ENCODE measurements around the gene GOLGB1. TPM values are rescaled to one million over a fixed set of nuclear protein-coding genes. Genes with fewer than 3 reads are reported as not detected.

The GOLGB1 gene
- total RNA-seq, 5 donors from 2014 or later (not counting 1 experiment from before 2014, with no cell fraction given): 33.5 to 47.0 (median 40.1) TPM

DNA sequence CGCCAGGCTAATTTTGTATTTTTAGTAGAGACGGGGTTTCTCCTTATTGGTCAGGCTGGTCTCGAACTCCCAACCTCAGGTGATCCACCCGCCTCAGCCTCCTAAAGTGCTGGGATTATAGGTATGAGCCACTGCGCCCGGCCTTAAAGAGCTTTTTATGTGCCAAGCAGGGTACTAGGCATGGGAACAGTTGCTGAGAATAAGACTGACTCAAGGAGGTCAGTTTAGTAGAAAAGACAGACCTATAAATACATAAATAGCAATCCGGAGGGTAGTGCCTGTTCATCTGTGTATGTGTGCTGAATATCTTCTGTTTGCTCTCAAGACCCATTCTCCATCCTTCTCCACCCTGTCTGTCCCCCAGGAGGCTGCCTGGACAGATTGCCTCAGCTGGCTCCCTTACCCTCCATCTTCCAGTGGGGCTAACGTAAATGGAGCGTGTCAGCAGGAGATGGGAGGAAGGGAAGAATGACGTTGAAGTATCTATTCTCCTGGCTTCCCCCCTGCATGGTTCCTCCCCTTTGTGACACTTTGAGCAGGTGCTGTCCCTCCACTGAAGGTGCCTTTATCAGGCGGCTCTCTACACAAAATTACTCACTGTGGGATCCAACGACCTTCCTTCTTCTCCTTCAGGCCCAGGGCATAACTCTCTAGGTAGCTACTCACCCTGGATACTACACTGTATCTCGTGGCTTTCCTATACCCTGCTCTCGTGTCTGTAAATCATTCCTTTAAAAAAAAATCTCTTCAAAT is 125.2 kb downstream of the GOLGB1 start:
- no peak for DNase-seq

GRCh38 chr3:121621491-121621890 is 128.1 kb downstream of the GOLGB1 start:
- Histone ChIP-seq H3K4me3 (ENCODE audit: control insufficient read depth in 1 of 2, extremely low read depth in 1 of 2, low read length in 1 of 2) (no peak overlapping the region), H3K4me1 (ENCODE audit: control insufficient read depth in 1 of 2, extremely low read depth in 1 of 2, insufficient read depth in 2 of 2, low read length in 2 of 2) (no peaks in the 10 kb centered on the region), H3K27ac (ENCODE audit: low read length) (no peak overlapping the region), H3K27me3 (replicated peaks in 1 of 2; ENCODE audit: control insufficient read depth in 2 of 2, extremely low read depth in 1 of 2, insufficient read depth in 2 of 2, low read length in 1 of 2) (peaks cover 0 to 5% of the 10 kb centered on the region in 2 experiments), H3K36me3 (ENCODE audit: control insufficient read depth in 2 of 2, extremely low read depth in 1 of 2, insufficient read depth in 1 of 2, low read length in 1 of 2) (no peaks in the 10 kb centered on the region), H3K9me3 (no peaks in the 10 kb centered on the region)
- Mint-ChIP-seq H3K4me1 (no peaks in the 10 kb centered on the region), H3K27ac (no peak overlapping the region), H3K27me3 (peaks cover 0 to 11% of the 10 kb centered on the region in 2 donors), H3K4me3 (no peak overlapping the region), H3K9me3 (no peaks in the 10 kb centered on the region), H3K36me3 (no peaks in the 10 kb centered on the region)
- ATAC-seq (replicated peaks in 1 of 4) (no peak), DNase-seq (no peak)
- WGBS (ENCODE audit: insufficient coverage): 94% methylated on average over 6 of the region's 6 CpGs
- POLR2A ChIA-PET: no interaction called here
- CTCF ChIA-PET: no interaction called here

More for the DNA sequence above, 125.2 kb downstream of the GOLGB1 start:
- Histone ChIP-seq H3K4me3 (ENCODE audit: control insufficient read depth in 1 of 2, extremely low read depth in 1 of 2, low read length in 1 of 2) (no peak overlapping the region), H3K4me1 (ENCODE audit: control insufficient read depth in 1 of 2, extremely low read depth in 1 of 2, insufficient read depth in 2 of 2, low read length in 2 of 2) (no peaks in the 10 kb centered on the region), H3K9me3 (no peaks in the 10 kb centered on the region), H3K27ac (ENCODE audit: low read length) (no peak overlapping the region), H3K36me3 (ENCODE audit: control insufficient read depth in 2 of 2, extremely low read depth in 1 of 2, insufficient read depth in 1 of 2, low read length in 1 of 2) (no peaks in the 10 kb centered on the region), H3K27me3 (replicated peaks in 1 of 2; ENCODE audit: control insufficient read depth in 2 of 2, extremely low read depth in 1 of 2, insufficient read depth in 2 of 2, low read length in 1 of 2) (peaks cover 0 to 5% of the 10 kb centered on the region in 2 experiments)
- no peak overlapping the region for H3K4me3 Mint-ChIP-seq
- H3K9me3 Mint-ChIP-seq: no peaks in the 10 kb centered on the region
- H3K36me3 Mint-ChIP-seq: peaks cover 8% of the 10 kb centered on the region
- POLR2A ChIA-PET: interaction anchor here in 1 of 2 donors (0.7 kb wide), 1 partner anchor 268 kb away, joined by 5 read pairs; no protein-coding TSS in a partner anchor
- peaks cover 0 to 11% of the 10 kb centered on the region in 2 donors for H3K27me3 Mint-ChIP-seq
- no peak overlapping the region for H3K27ac Mint-ChIP-seq
- no peak for ATAC-seq (replicated peaks in 1 of 4)
- H3K4me1 Mint-ChIP-seq: no peaks in the 10 kb centered on the region
- WGBS (ENCODE audit: insufficient coverage): 49% methylated on average over 5 of the region's 14 CpGs
- CTCF ChIA-PET: interaction anchor here in 1 of 2 donors (0.7 kb wide), 1 partner anchor 479 kb away, joined by 4 read pairs; no protein-coding TSS in a partner anchor

DNA sequence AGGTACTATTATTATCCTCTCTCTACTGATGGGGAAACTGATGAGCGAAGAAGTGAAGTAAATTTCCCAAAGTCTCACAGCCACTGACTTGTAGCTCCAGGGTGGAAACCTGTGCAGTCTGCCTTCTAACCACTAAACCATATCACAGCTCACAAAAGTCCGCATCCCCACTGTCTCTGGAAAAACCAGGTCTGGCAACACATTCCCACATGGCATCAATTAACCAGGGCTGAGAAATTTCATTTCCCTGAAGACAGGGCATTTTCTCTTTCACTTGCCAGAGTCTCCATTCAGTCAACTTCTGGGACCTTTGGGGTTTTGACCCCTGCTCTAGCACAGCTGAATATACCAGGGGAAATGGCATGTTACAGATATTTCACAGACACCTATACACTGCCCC is 129.8 kb downstream of the GOLGB1 start:
- Mint-ChIP-seq H3K4me1 (no peaks in the 10 kb centered on the region), H3K4me3 (no peak overlapping the region), H3K27me3 (peaks cover 0 to 11% of the 10 kb centered on the region in 2 donors), H3K27ac (no peak overlapping the region), H3K36me3 (no peaks in the 10 kb centered on the region), H3K9me3 (no peaks in the 10 kb centered on the region)
- DNase-seq (no peak), ATAC-seq (replicated peaks in 1 of 4) (no peak)
- WGBS (ENCODE audit: insufficient coverage): 100% methylated on average over 1 of the region's 2 CpGs
- ChIA-PET CTCF (no interaction called here), POLR2A (no interaction called here)
- Histone ChIP-seq H3K36me3 (ENCODE audit: control insufficient read depth in 2 of 2, extremely low read depth in 1 of 2, insufficient read depth in 1 of 2, low read length in 1 of 2) (no peaks in the 10 kb centered on the region), H3K27ac (ENCODE audit: low read length) (no peak overlapping the region), H3K27me3 (replicated peaks in 1 of 2; ENCODE audit: control insufficient read depth in 2 of 2, extremely low read depth in 1 of 2, insufficient read depth in 2 of 2, low read length in 1 of 2) (peaks cover 0 to 5% of the 10 kb centered on the region in 2 experiments), H3K9me3 (no peaks in the 10 kb centered on the region), H3K4me1 (ENCODE audit: control insufficient read depth in 1 of 2, extremely low read depth in 1 of 2, insufficient read depth in 2 of 2, low read length in 2 of 2) (no peaks in the 10 kb centered on the region), H3K4me3 (ENCODE audit: control insufficient read depth in 1 of 2, extremely low read depth in 1 of 2, low read length in 1 of 2) (no peak overlapping the region)

Other genes starting within 250 kb of the GOLGB1 start
- gene POLQ, start 203.8 kb downstream of the GOLGB1 start, total RNA-seq: 1 to 10 TPM in 1 of 5 donors, under 1 TPM in 4; 0.23 to 1.1 (median 0.47) TPM
- gene ARGFX, start 181.8 kb downstream of the GOLGB1 start, total RNA-seq: not detected
- not detected for gene FBXO40, start 156.4 kb downstream of the GOLGB1 start, total RNA-seq
- 100 to 1,000 TPM; 280 to 329 (median 321) TPM for gene HCLS1, start 88.8 kb downstream of the GOLGB1 start, total RNA-seq
- 10 to 100 TPM; 24.9 to 44.5 (median 25.9) TPM for gene IQCB1, start 85.3 kb upstream of the GOLGB1 start, total RNA-seq
- gene EAF2, start 85.5 kb upstream of the GOLGB1 start, total RNA-seq: 1 to 10 TPM; 4.4 to 9.2 (median 5.4) TPM
- 1 to 10 TPM; 1.6 to 3.0 (median 1.8) TPM for gene SLC15A2, start 144.7 kb upstream of the GOLGB1 start, total RNA-seq

All from T-cell (primary cell).